BE2C (cell line): ENCODE data around the gene ZNF664.

Experiments used
- DNase-seq: peaks from one replicate; pipeline ENCODE4 v3.0.0-alpha.2; 2020
- H3K27me3 ChIP-seq: fragments of 250-450 bp; sonication (Bioruptor Pico); 2 replicates; pipeline ENCODE4 v1.5.1; 2020; ENCODE audit warnings: mild to moderate bottlenecking
- H3K36me3 ChIP-seq: fragments of 250-450 bp; sonication (Bioruptor Pico); 2 replicates; pipeline ENCODE4 v1.5.1; 2020; ENCODE audit warnings: mild to moderate bottlenecking
- H3K4me1 ChIP-seq: fragments of 250-450 bp; sonication (Bioruptor Pico); 2 replicates; pipeline ENCODE4 v1.5.1; 2020
- H3K4me3 ChIP-seq: 2 replicates; pipeline ENCODE4 v1.5.1; 2011; ENCODE audit warnings: low read depth, low read length
- H3K9me3 ChIP-seq: fragments of 250-450 bp; sonication (Bioruptor Pico); 2 replicates; pipeline ENCODE4 v1.5.1; 2020
- CTCF ChIP-seq: IDR thresholded peaks from 2 replicates; pipeline ENCODE4 v1.5.1; 2012; ENCODE audit warnings: mild to moderate bottlenecking, low read depth, low read length

The ZNF664 gene

GRCh38 chr12:124040737-124041136, 67.7 kb downstream of the ZNF664 start:
- TF ChIP-seq CTCF, result no peak
- Histone ChIP-seq H3K36me3 (no peaks in the 10 kb centered on the region), H3K9me3 (no peaks in the 10 kb centered on the region), H3K4me3 (no peak overlapping the region), H3K4me1 (peaks cover 9% of the 10 kb centered on the region), H3K27me3 (no peaks in the 10 kb centered on the region)
- no peak for DNase-seq

GRCh38 chr12:124041907-124042306, 68.9 kb downstream of the ZNF664 start:
- no peaks in the 10 kb centered on the region for H3K27me3 ChIP-seq
- no peaks in the 10 kb centered on the region for H3K36me3 ChIP-seq
- no peaks in the 10 kb centered on the region for H3K9me3 ChIP-seq
- no peak for DNase-seq
- no peak overlapping the region for H3K4me3 ChIP-seq
- TF ChIP-seq CTCF, result no peak
- no peaks in the 10 kb centered on the region; the same call in 1 of the 2 replicates for H3K4me1 ChIP-seq

GRCh38 chr12:124044021-124044420, 71.0 kb downstream of the ZNF664 start:
- H3K27me3 ChIP-seq, result no peaks in the 10 kb centered on the region
- H3K4me3 ChIP-seq, result no peak overlapping the region
- no peak for DNase-seq
- TF ChIP-seq CTCF, result no peak
- H3K4me1 ChIP-seq, result no peaks in the 10 kb centered on the region; the same call in 1 of the 2 replicates
- H3K36me3 ChIP-seq, result no peaks in the 10 kb centered on the region
- H3K9me3 ChIP-seq, result peaks cover 8% of the 10 kb centered on the region; the same call in 1 of the 2 replicates

- Histone ChIP-seq H3K4me1 (peaks cover 6% of the 10 kb centered on the region), H3K9me3 (peaks cover 8% of the 10 kb centered on the region; the same call in 1 of the 2 replicates), H3K27me3 (no peaks in the 10 kb centered on the region), H3K4me3 (no peak overlapping the region), H3K36me3 (no peaks in the 10 kb centered on the region)
- TF ChIP-seq CTCF, result no peak
- no peak for DNase-seq
Measured at GRCh38 chr12:124044809-124045321, 71.8 kb downstream of the ZNF664 start.

GRCh38 chr12:124045671-124046455, 72.8 kb downstream of the ZNF664 start:
- no peak for TF ChIP-seq CTCF
- Histone ChIP-seq H3K27me3 (no peaks in the 10 kb centered on the region), H3K36me3 (no peaks in the 10 kb centered on the region), H3K4me3 (no peak overlapping the region), H3K4me1 (peaks cover 8% of the 10 kb centered on the region), H3K9me3 (peaks cover 8% of the 10 kb centered on the region; the same call in 1 of the 2 replicates)
- DNase-seq, result no peak

- no peak for TF ChIP-seq CTCF
- Histone ChIP-seq H3K4me3 (no peak overlapping the region), H3K36me3 (no peaks in the 10 kb centered on the region), H3K4me1 (peaks cover 8% of the 10 kb centered on the region), H3K9me3 (peaks cover 8% of the 10 kb centered on the region; the same call in 1 of the 2 replicates), H3K27me3 (no peaks in the 10 kb centered on the region)
- DNase-seq, result no peak
Measured at GRCh38 chr12:124046456-124046740, 73.4 kb downstream of the ZNF664 start.
